ENCODE results near the gene GAB4. TPM values are rescaled to one million over a fixed set of nuclear protein-coding genes. Genes with fewer than 3 reads are reported as not detected.
"Not testable (repeated sequence)": the region's sequence is repeated elsewhere in the genome, so short reads cannot be mapped to it uniquely, and the experiment has no call there.

The GAB4 gene
- total and polyA plus RNA-seq, 10 of the 15 experiments (the other 5 are each of a cell fraction or from before 2014, with no cell fraction given) = not detected

GRCh38 chr22:17034532-17034931 is 26.5 kb upstream of the GAB4 start:
- in situ Hi-C loops (cut with MboI); H2AFZ ChIP-seq (ENCODE audit: control insufficient read depth, low read depth, low read length); RAD21 ChIA-PET (ENCODE audit: unreplicated experiment); H4K20me1 ChIP-seq (ENCODE audit: control insufficient read depth, insufficient read depth); H3K36me3 ChIP-seq (ENCODE audit: control insufficient read depth in 2 of 2, insufficient read depth in 2 of 2, low read length in 1 of 2); BruUV-seq (replicated peaks); H3K27me3 ChIP-seq (replicated peaks in 1 of 2; ENCODE audit: control insufficient read depth in 2 of 2, insufficient read depth in 2 of 2, low read length in 1 of 2); H3K4me1 ChIP-seq (ENCODE audit: control insufficient read depth, insufficient read depth, low read length); intact Hi-C loops (cut with micrococcal nuclease; ENCODE audit: unreplicated experiment); H3K9me3 ChIP-seq (replicated peaks; ENCODE audit: control insufficient read depth, insufficient read depth, low read length); H3K27ac ChIP-seq (ENCODE audit: control insufficient read depth, insufficient read depth); ATAC-seq; H3K4me3 ChIP-seq; SMC1A ChIA-PET (ENCODE audit: uncharacterized antibody, unreplicated experiment); DNase-seq (ENCODE audit: low read depth, low spot score); FAIRE-seq; H3K4me2 ChIP-seq (ENCODE audit: control insufficient read depth, insufficient read depth); POLR2A ChIA-PET; H3K9ac ChIP-seq (ENCODE audit: control insufficient read depth, insufficient read depth, low read length): not testable (repeated sequence)
- H3K79me2 ChIP-seq (ENCODE audit: control insufficient read depth, insufficient read depth, low read length) = peaks cover 12% of the 10 kb centered on the region
- CTCF ChIA-PET = interaction anchor here (1.6 kb wide), 1 partner anchor 137 kb away, joined by 5 read pairs; no protein-coding TSS in a partner anchor
- 100% methylated on average over 2 of the region's 2 CpGs for WGBS (ENCODE audit: insufficient coverage, insufficient replicate concordance, low lambda C conversion rate, missing lambda C conversion rate)

DNA sequence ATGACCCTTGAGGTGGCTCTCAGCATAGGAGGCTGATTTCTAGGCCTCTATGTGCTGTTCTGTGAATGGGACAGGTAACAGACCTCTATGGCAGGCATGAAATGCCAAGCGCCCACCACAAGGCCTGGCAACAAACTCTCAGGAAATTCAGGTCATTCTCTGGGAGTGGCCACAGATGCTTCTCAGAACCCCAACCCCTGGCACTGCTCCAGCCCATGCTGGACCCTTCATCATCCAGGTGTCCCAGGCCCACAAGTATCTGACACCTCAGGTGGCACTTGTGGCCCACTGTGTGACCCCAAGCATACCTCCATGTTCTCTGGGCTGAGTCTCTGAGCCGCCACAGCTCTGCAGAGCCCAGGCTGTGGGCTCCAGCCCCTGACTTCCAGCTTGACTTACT is 24.3 kb upstream of the GAB4 start:
- H2AFZ ChIP-seq (ENCODE audit: control insufficient read depth, low read depth, low read length); H3K9ac ChIP-seq (ENCODE audit: control insufficient read depth, insufficient read depth, low read length); H3K79me2 ChIP-seq (ENCODE audit: control insufficient read depth, insufficient read depth, low read length); DNase-seq (ENCODE audit: low read depth, low spot score); H3K36me3 ChIP-seq (ENCODE audit: control insufficient read depth in 2 of 2, insufficient read depth in 2 of 2, low read length in 1 of 2); H3K4me3 ChIP-seq; POLR2A ChIA-PET; ATAC-seq; H3K27me3 ChIP-seq (replicated peaks in 1 of 2; ENCODE audit: control insufficient read depth in 2 of 2, insufficient read depth in 2 of 2, low read length in 1 of 2); CTCF ChIA-PET; in situ Hi-C loops (cut with MboI); RAD21 ChIA-PET (ENCODE audit: unreplicated experiment); H3K4me2 ChIP-seq (ENCODE audit: control insufficient read depth, insufficient read depth); BruUV-seq (replicated peaks); H4K20me1 ChIP-seq (ENCODE audit: control insufficient read depth, insufficient read depth); H3K27ac ChIP-seq (ENCODE audit: control insufficient read depth, insufficient read depth); H3K9me3 ChIP-seq (replicated peaks; ENCODE audit: control insufficient read depth, insufficient read depth, low read length); H3K4me1 ChIP-seq (ENCODE audit: control insufficient read depth, insufficient read depth, low read length); intact Hi-C loops (cut with micrococcal nuclease; ENCODE audit: unreplicated experiment); FAIRE-seq; SMC1A ChIA-PET (ENCODE audit: uncharacterized antibody, unreplicated experiment): not testable (repeated sequence)
- WGBS (ENCODE audit: insufficient coverage, insufficient replicate concordance, low lambda C conversion rate, missing lambda C conversion rate) = 86% methylated on average over 2 of the region's 2 CpGs

DNA sequence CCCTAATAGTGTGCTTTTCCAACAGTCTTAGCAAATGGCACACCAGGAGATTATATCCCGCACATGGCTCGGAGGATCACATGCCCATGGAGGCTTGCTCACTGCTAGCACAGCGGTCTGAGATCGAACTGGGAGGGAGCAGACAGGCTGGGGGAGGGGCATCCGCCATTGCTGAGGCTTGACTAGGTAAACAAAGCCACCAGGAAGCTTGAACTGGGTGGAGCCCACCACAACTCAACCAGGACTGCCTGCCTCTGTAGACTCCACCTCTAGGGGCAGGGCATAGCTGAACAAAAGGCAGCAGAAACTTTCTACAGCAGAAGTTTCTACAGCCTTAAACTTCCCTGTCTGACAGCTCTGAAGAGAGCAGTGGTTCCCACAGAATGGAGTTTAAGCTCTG is 16.4 kb upstream of the GAB4 start:
- RAD21 ChIA-PET (ENCODE audit: unreplicated experiment); H3K36me3 ChIP-seq (ENCODE audit: control insufficient read depth in 2 of 2, insufficient read depth in 2 of 2, low read length in 1 of 2); BruUV-seq (replicated peaks); DNase-seq (ENCODE audit: low read depth, low spot score); H3K27me3 ChIP-seq (replicated peaks in 1 of 2; ENCODE audit: control insufficient read depth in 2 of 2, insufficient read depth in 2 of 2, low read length in 1 of 2); in situ Hi-C loops (cut with MboI); SMC1A ChIA-PET (ENCODE audit: uncharacterized antibody, unreplicated experiment); H3K27ac ChIP-seq (ENCODE audit: control insufficient read depth, insufficient read depth); intact Hi-C loops (cut with micrococcal nuclease; ENCODE audit: unreplicated experiment); H3K4me1 ChIP-seq (ENCODE audit: control insufficient read depth, insufficient read depth, low read length); CTCF ChIA-PET; ATAC-seq; H3K9me3 ChIP-seq (replicated peaks; ENCODE audit: control insufficient read depth, insufficient read depth, low read length); H2AFZ ChIP-seq (ENCODE audit: control insufficient read depth, low read depth, low read length); H3K9ac ChIP-seq (ENCODE audit: control insufficient read depth, insufficient read depth, low read length); POLR2A ChIA-PET; H4K20me1 ChIP-seq (ENCODE audit: control insufficient read depth, insufficient read depth); H3K79me2 ChIP-seq (ENCODE audit: control insufficient read depth, insufficient read depth, low read length); H3K4me3 ChIP-seq; H3K4me2 ChIP-seq (ENCODE audit: control insufficient read depth, insufficient read depth); FAIRE-seq: not testable (repeated sequence)
- WGBS (ENCODE audit: insufficient coverage, insufficient replicate concordance, low lambda C conversion rate, missing lambda C conversion rate) = 40% methylated on average over 5 of the region's 5 CpGs

GRCh38 chr22:17015552-17015951 is 7.5 kb upstream of the GAB4 start:
- FAIRE-seq; DNase-seq (ENCODE audit: low read depth, low spot score); in situ Hi-C loops (cut with MboI); H3K9ac ChIP-seq (ENCODE audit: control insufficient read depth, insufficient read depth, low read length); H2AFZ ChIP-seq (ENCODE audit: control insufficient read depth, low read depth, low read length); H3K9me3 ChIP-seq (replicated peaks; ENCODE audit: control insufficient read depth, insufficient read depth, low read length); SMC1A ChIA-PET (ENCODE audit: uncharacterized antibody, unreplicated experiment); BruUV-seq (replicated peaks); POLR2A ChIA-PET; H3K79me2 ChIP-seq (ENCODE audit: control insufficient read depth, insufficient read depth, low read length); ATAC-seq; RAD21 ChIA-PET (ENCODE audit: unreplicated experiment); CTCF ChIA-PET; H3K4me1 ChIP-seq (ENCODE audit: control insufficient read depth, insufficient read depth, low read length); H3K27ac ChIP-seq (ENCODE audit: control insufficient read depth, insufficient read depth); H3K4me3 ChIP-seq; H3K36me3 ChIP-seq (ENCODE audit: control insufficient read depth in 2 of 2, insufficient read depth in 2 of 2, low read length in 1 of 2); H3K27me3 ChIP-seq (replicated peaks in 1 of 2; ENCODE audit: control insufficient read depth in 2 of 2, insufficient read depth in 2 of 2, low read length in 1 of 2); H4K20me1 ChIP-seq (ENCODE audit: control insufficient read depth, insufficient read depth); H3K4me2 ChIP-seq (ENCODE audit: control insufficient read depth, insufficient read depth); intact Hi-C loops (cut with micrococcal nuclease; ENCODE audit: unreplicated experiment): not testable (repeated sequence)
- 41% methylated on average over 5 of the region's 6 CpGs for WGBS (ENCODE audit: insufficient coverage, insufficient replicate concordance, low lambda C conversion rate, missing lambda C conversion rate)
